Measurements from ENCODE around the gene KNDC1.
"Not testable (repeated sequence)": the region's sequence is repeated elsewhere in the genome, so short reads cannot be mapped to it uniquely, and the experiment has no call there.

Gene KNDC1

GRCh38 chr10:133137486-133138145 lies 22.4 kb upstream of the KNDC1 start:
- DNase-seq; H2BK15ac ChIP-seq (ENCODE audit: low read depth, poor library complexity, severe bottlenecking); H3K4ac ChIP-seq (ENCODE audit: low read depth in 1 of 2, low read length in 2 of 2); H2BK120ac ChIP-seq (ENCODE audit: low read depth, low read length); H2BK5ac ChIP-seq (ENCODE audit: low read depth, low read length, poor library complexity, severe bottlenecking); H3K9me3 ChIP-seq (ENCODE audit: control insufficient read depth, low read length); H3K4me3 ChIP-seq (ENCODE audit: insufficient read depth in 1 of 2, low read depth in 1 of 2, low read length in 2 of 2); H4K91ac ChIP-seq (ENCODE audit: low read length); H3K79me1 ChIP-seq (replicated peaks; ENCODE audit: low read length, poor library complexity, severe bottlenecking); H3K4me1 ChIP-seq (ENCODE audit: control insufficient read depth, insufficient read depth, low read depth, low read length); H3K23ac ChIP-seq (ENCODE audit: low read length in 2 of 2); H3K36me3 ChIP-seq (ENCODE audit: control insufficient read depth in 1 of 2, insufficient read depth in 2 of 2, low read depth in 1 of 2, low read length in 2 of 2); H2AK5ac ChIP-seq (ENCODE audit: low read length, severe bottlenecking); H4K8ac ChIP-seq (ENCODE audit: low read length); H3K27ac ChIP-seq (ENCODE audit: low read length, poor library complexity, severe bottlenecking); H3K9ac ChIP-seq (ENCODE audit: low read length); H3K14ac ChIP-seq (ENCODE audit: low read length in 2 of 2); H3K18ac ChIP-seq (ENCODE audit: low read depth in 1 of 2, low read length in 2 of 2); H2AFZ ChIP-seq (ENCODE audit: low read depth, low read length); H3K4me2 ChIP-seq (ENCODE audit: low read length, poor library complexity, severe bottlenecking); H2BK12ac ChIP-seq (ENCODE audit: low read length in 2 of 2): not testable (repeated sequence)
- WGBS: 95% methylated on average over 8 of the region's 12 CpGs
- peaks cover 0 to 16% of the 10 kb centered on the region in 2 experiments for H3K27me3 ChIP-seq (ENCODE audit: control insufficient read depth in 1 of 2, insufficient read depth in 1 of 2, low read length in 2 of 2)

GRCh38 chr10:133139551-133140065 lies 20.4 kb upstream of the KNDC1 start:
- H4K91ac ChIP-seq (ENCODE audit: low read length): no peak overlapping the region
- H3K4me1 ChIP-seq (ENCODE audit: control insufficient read depth, insufficient read depth, low read depth, low read length): no peaks in the 10 kb centered on the region
- H2BK5ac ChIP-seq (ENCODE audit: low read depth, low read length, poor library complexity, severe bottlenecking): no peak overlapping the region
- H3K36me3 ChIP-seq (ENCODE audit: control insufficient read depth in 1 of 2, insufficient read depth in 2 of 2, low read depth in 1 of 2, low read length in 2 of 2): no peaks in the 10 kb centered on the region
- H2BK15ac ChIP-seq (ENCODE audit: low read depth, poor library complexity, severe bottlenecking): no peak overlapping the region
- H3K27ac ChIP-seq (ENCODE audit: low read length, poor library complexity, severe bottlenecking): no peak overlapping the region
- H2AFZ ChIP-seq (ENCODE audit: low read depth, low read length): no peak overlapping the region
- H3K18ac ChIP-seq (ENCODE audit: low read depth in 1 of 2, low read length in 2 of 2): no peak overlapping the region
- no peak overlapping the region for H3K14ac ChIP-seq (ENCODE audit: low read length in 2 of 2)
- 59% methylated on average over 16 of the region's 17 CpGs for WGBS
- no peak overlapping the region for H3K4ac ChIP-seq (ENCODE audit: low read depth in 1 of 2, low read length in 2 of 2)
- DNase-seq: no peak
- H2AK5ac ChIP-seq (ENCODE audit: low read length, severe bottlenecking): no peak overlapping the region
- H3K4me2 ChIP-seq (ENCODE audit: low read length, poor library complexity, severe bottlenecking): no peak overlapping the region
- H3K23ac ChIP-seq (ENCODE audit: low read length in 2 of 2): no peak overlapping the region
- peaks cover 0 to 25% of the 10 kb centered on the region in 2 experiments for H3K27me3 ChIP-seq (ENCODE audit: control insufficient read depth in 1 of 2, insufficient read depth in 1 of 2, low read length in 2 of 2)
- H3K79me1 ChIP-seq (replicated peaks; ENCODE audit: low read length, poor library complexity, severe bottlenecking): no peaks in the 10 kb centered on the region
- H2BK120ac ChIP-seq (ENCODE audit: low read depth, low read length): no peak overlapping the region
- no peak overlapping the region for H2BK12ac ChIP-seq (ENCODE audit: low read length in 2 of 2)
- no peak overlapping the region for H3K9ac ChIP-seq (ENCODE audit: low read length)
- H4K8ac ChIP-seq (ENCODE audit: low read length): no peak overlapping the region
- no peaks in the 10 kb centered on the region for H3K9me3 ChIP-seq (ENCODE audit: control insufficient read depth, low read length)
- H3K4me3 ChIP-seq (ENCODE audit: insufficient read depth in 1 of 2, low read depth in 1 of 2, low read length in 2 of 2): no peak overlapping the region

GRCh38 chr10:133140417-133141143 lies 19.4 kb upstream of the KNDC1 start:
- WGBS: 81% methylated on average over 22 of the region's 26 CpGs
- Histone ChIP-seq H2BK5ac (ENCODE audit: low read depth, low read length, poor library complexity, severe bottlenecking) (no peak overlapping the region), H2BK15ac (ENCODE audit: low read depth, poor library complexity, severe bottlenecking) (no peak overlapping the region), H4K91ac (ENCODE audit: low read length) (no peak overlapping the region), H3K18ac (ENCODE audit: low read depth in 1 of 2, low read length in 2 of 2) (no peak overlapping the region), H3K4ac (ENCODE audit: low read depth in 1 of 2, low read length in 2 of 2) (no peak overlapping the region), H2BK120ac (ENCODE audit: low read depth, low read length) (no peak overlapping the region), H3K27ac (ENCODE audit: low read length, poor library complexity, severe bottlenecking) (no peak overlapping the region), H3K36me3 (ENCODE audit: control insufficient read depth in 1 of 2, insufficient read depth in 2 of 2, low read depth in 1 of 2, low read length in 2 of 2) (no peaks in the 10 kb centered on the region), H2BK12ac (ENCODE audit: low read length in 2 of 2) (no peak overlapping the region), H3K14ac (ENCODE audit: low read length in 2 of 2) (no peak overlapping the region), H2AFZ (ENCODE audit: low read depth, low read length) (no peak overlapping the region), H3K9ac (ENCODE audit: low read length) (no peak overlapping the region), H3K27me3 (ENCODE audit: control insufficient read depth in 1 of 2, insufficient read depth in 1 of 2, low read length in 2 of 2) (peaks cover 0 to 31% of the 10 kb centered on the region in 2 experiments), H3K23ac (ENCODE audit: low read length in 2 of 2) (no peak overlapping the region), H3K4me3 (ENCODE audit: insufficient read depth in 1 of 2, low read depth in 1 of 2, low read length in 2 of 2) (no peak overlapping the region), H2AK5ac (ENCODE audit: low read length, severe bottlenecking) (no peak overlapping the region), H3K79me1 (replicated peaks; ENCODE audit: low read length, poor library complexity, severe bottlenecking) (no peaks in the 10 kb centered on the region), H3K9me3 (ENCODE audit: control insufficient read depth, low read length) (no peaks in the 10 kb centered on the region), H4K8ac (ENCODE audit: low read length) (no peak overlapping the region), H3K4me2 (ENCODE audit: low read length, poor library complexity, severe bottlenecking) (no peak overlapping the region), H3K4me1 (ENCODE audit: control insufficient read depth, insufficient read depth, low read depth, low read length) (no peaks in the 10 kb centered on the region)
- no peak for DNase-seq

DNA sequence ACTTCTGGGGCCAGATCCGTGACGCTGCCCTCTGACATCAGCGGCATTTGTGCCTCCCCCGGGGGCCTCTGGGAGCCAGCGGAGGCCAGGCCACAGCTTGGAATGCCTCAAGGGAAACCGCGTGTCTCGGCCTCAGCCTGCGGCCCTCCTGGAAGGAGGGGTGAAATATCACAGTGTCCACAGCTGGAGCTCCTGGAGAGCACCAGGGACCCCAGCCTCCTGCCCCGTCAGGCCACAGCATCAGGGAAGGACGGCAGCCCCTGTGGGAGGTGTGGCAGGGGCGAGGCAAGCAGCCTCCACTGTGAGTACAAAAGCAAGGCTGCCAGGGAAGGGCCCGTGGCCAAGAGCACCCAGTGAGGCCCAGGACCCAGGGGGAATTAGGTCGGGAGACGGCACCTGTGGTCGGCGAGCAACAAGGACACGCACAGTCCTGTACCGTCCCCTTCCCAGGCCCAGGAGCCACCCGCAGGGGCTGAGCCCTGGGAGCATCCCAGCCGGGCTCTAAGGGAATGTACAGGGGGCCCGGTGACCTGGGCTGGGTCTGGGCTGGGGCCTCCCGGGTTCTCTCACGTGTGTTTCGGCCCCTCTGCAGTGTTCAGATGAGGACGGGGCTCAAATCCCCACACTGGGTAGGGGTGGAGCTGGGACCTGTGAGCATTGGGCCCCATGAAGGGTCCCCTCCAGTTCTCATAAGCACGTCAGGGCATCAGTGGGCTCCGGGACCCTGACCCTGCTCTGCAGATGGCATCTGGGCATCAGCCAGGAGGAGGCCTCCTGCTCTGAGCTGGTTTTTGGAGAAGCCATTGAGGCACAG lies 18.7 kb upstream of the KNDC1 start:
- Histone ChIP-seq H2BK5ac (ENCODE audit: low read depth, low read length, poor library complexity, severe bottlenecking) (no peak overlapping the region), H3K27me3 (ENCODE audit: control insufficient read depth in 1 of 2, insufficient read depth in 1 of 2, low read length in 2 of 2) (peaks cover 0 to 32% of the 10 kb centered on the region in 2 experiments), H3K9ac (ENCODE audit: low read length) (no peak overlapping the region), H3K79me1 (replicated peaks; ENCODE audit: low read length, poor library complexity, severe bottlenecking) (no peaks in the 10 kb centered on the region), H3K9me3 (ENCODE audit: control insufficient read depth, low read length) (no peaks in the 10 kb centered on the region), H3K18ac (ENCODE audit: low read depth in 1 of 2, low read length in 2 of 2) (no peak overlapping the region), H3K4ac (ENCODE audit: low read depth in 1 of 2, low read length in 2 of 2) (no peak overlapping the region), H3K14ac (ENCODE audit: low read length in 2 of 2) (no peak overlapping the region), H2AK5ac (ENCODE audit: low read length, severe bottlenecking) (no peak overlapping the region), H2BK12ac (ENCODE audit: low read length in 2 of 2) (no peak overlapping the region), H3K4me3 (ENCODE audit: insufficient read depth in 1 of 2, low read depth in 1 of 2, low read length in 2 of 2) (no peak overlapping the region), H4K91ac (ENCODE audit: low read length) (no peak overlapping the region), H3K27ac (ENCODE audit: low read length, poor library complexity, severe bottlenecking) (no peak overlapping the region), H2BK15ac (ENCODE audit: low read depth, poor library complexity, severe bottlenecking) (no peak overlapping the region), H4K8ac (ENCODE audit: low read length) (no peak overlapping the region), H3K36me3 (ENCODE audit: control insufficient read depth in 1 of 2, insufficient read depth in 2 of 2, low read depth in 1 of 2, low read length in 2 of 2) (no peaks in the 10 kb centered on the region), H3K4me2 (ENCODE audit: low read length, poor library complexity, severe bottlenecking) (no peak overlapping the region), H3K23ac (ENCODE audit: low read length in 2 of 2) (no peak overlapping the region), H2BK120ac (ENCODE audit: low read depth, low read length) (no peak overlapping the region), H3K4me1 (ENCODE audit: control insufficient read depth, insufficient read depth, low read depth, low read length) (no peaks in the 10 kb centered on the region), H2AFZ (ENCODE audit: low read depth, low read length) (no peak overlapping the region)
- no peak for DNase-seq
- 77% methylated on average over 28 of the region's 28 CpGs for WGBS
